HG03095 (cell line): ENCODE data around the gene TAF4B.
"Not testable (repeated sequence)": the region's sequence is repeated elsewhere in the genome, so short reads cannot be mapped to it uniquely, and the experiment has no call there.

Experiments used
- ATAC-seq: cut with Tn5 transposase; IDR thresholded peaks from one replicate; pipeline ENCODE4 v1.9.1; 2021; ENCODE audit warnings: moderate library complexity; ENCODE audit not compliant: unreplicated experiment

Gene TAF4B

GRCh38 chr18:26370037-26370436 lies 143.8 kb downstream of the TAF4B start:
- ATAC-seq: no peak

GRCh38 chr18:26376105-26376504 lies 149.9 kb downstream of the TAF4B start:
- no peak for ATAC-seq

- no peak for ATAC-seq
Measured at GRCh38 chr18:26378701-26379100, 152.5 kb downstream of the TAF4B start.

- ATAC-seq: not testable (repeated sequence)
Measured at GRCh38 chr18:26381555-26381954, 155.3 kb downstream of the TAF4B start.

- no peak for ATAC-seq
Measured at GRCh38 chr18:26383454-26384270, 157.4 kb downstream of the TAF4B start.

- ATAC-seq: no peak
Measured at GRCh38 chr18:26386002-26386401, 159.8 kb downstream of the TAF4B start.

GRCh38 chr18:26386441-26386840 lies 160.2 kb downstream of the TAF4B start:
- ATAC-seq: no peak

- ATAC-seq: no peak
Measured at GRCh38 chr18:26394047-26394654, 167.9 kb downstream of the TAF4B start.

- ATAC-seq: no peak
Measured at GRCh38 chr18:26397019-26397418, 170.8 kb downstream of the TAF4B start.

- no peak for ATAC-seq
Measured at GRCh38 chr18:26403491-26403890, 177.2 kb downstream of the TAF4B start.

- ATAC-seq: peak; percentile 94
Measured at GRCh38 chr18:26405190-26405801, 179.1 kb downstream of the TAF4B start.

- no peak for ATAC-seq
Measured at GRCh38 chr18:26406324-26406723, 180.1 kb downstream of the TAF4B start.

- no peak for ATAC-seq
Measured at GRCh38 chr18:26406854-26407517, 180.7 kb downstream of the TAF4B start.

GRCh38 chr18:26407736-26408601 lies 181.7 kb downstream of the TAF4B start:
- ATAC-seq: no peak

- ATAC-seq: no peak
Measured at GRCh38 chr18:26409091-26409490, 182.8 kb downstream of the TAF4B start.

- no peak for ATAC-seq
Measured at GRCh38 chr18:26414901-26415440, 188.7 kb downstream of the TAF4B start.

- no peak for ATAC-seq
Measured at GRCh38 chr18:26415631-26416030, 189.4 kb downstream of the TAF4B start.

- ATAC-seq: no peak
Measured at GRCh38 chr18:26416652-26417150, 190.5 kb downstream of the TAF4B start.

- no peak for ATAC-seq
Measured at GRCh38 chr18:26417190-26417589, 190.9 kb downstream of the TAF4B start.

GRCh38 chr18:26418225-26418624 lies 192.0 kb downstream of the TAF4B start:
- ATAC-seq: no peak
